NCI-H187 treated with DMSO at 0.1 percent for 48 hours (cell line): Measurements from ENCODE around the gene DAPK2.

Experiments
- DNase-seq: peaks from one replicate; lab custom pipeline; 2025; lab: John Stamatoyannopoulos, UW

DAPK2 gene

GRCh38 chr15:64023220-64023619 lies 23.1 kb downstream of the DAPK2 start:
- no peak for DNase-seq

- DNase-seq, result no peak
These were observed 23.7 kb downstream of the DAPK2 start for GRCh38 chr15:64022571-64022970.

DNA sequence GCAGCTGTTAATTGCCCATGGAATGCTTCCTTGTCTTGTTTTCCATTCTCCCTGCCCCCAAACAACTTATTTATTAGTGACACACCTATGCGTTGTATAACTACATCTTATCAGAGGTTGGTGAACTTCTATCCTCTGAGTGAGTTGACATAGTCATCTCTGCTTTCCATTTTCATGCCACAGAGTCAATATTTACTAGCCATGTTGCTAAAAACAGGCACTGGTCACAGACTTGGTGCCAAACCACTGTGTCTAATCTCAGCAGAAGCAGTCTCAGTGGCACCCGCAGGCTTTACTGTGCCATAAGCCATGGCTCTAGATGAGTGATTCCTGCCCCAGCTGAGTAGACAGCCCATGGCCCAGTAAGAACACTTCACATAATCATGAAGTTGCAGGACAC lies 26.5 kb downstream of the DAPK2 start:
- no peak for DNase-seq

- no peak for DNase-seq
These were observed 28.6 kb downstream of the DAPK2 start for GRCh38 chr15:64017591-64018163.

GRCh38 chr15:64017082-64017588 lies 29.1 kb downstream of the DAPK2 start:
- no peak for DNase-seq

- no peak for DNase-seq
These were observed 30.0 kb downstream of the DAPK2 start for GRCh38 chr15:64016257-64016656.

DNA sequence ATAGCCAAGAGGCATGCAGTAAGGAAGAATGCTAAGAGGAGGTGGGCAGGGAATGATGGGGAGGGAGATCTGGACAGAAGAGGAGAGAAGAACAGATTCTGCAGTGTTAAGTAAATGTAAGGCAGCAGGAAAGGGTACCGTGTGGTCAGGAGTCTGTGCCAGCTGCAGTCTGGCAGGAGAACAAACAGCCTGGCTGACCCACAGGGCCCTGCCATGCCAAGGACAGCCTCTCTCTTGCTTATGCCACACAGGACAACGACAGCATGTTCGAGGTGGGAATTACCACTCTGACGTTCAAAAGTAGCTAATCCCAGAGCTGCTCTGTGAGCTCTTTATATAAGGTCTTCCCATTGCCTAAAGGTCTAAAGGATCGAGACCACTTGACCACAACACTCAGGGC lies 31.3 kb downstream of the DAPK2 start:
- DNase-seq, result no peak

DNA sequence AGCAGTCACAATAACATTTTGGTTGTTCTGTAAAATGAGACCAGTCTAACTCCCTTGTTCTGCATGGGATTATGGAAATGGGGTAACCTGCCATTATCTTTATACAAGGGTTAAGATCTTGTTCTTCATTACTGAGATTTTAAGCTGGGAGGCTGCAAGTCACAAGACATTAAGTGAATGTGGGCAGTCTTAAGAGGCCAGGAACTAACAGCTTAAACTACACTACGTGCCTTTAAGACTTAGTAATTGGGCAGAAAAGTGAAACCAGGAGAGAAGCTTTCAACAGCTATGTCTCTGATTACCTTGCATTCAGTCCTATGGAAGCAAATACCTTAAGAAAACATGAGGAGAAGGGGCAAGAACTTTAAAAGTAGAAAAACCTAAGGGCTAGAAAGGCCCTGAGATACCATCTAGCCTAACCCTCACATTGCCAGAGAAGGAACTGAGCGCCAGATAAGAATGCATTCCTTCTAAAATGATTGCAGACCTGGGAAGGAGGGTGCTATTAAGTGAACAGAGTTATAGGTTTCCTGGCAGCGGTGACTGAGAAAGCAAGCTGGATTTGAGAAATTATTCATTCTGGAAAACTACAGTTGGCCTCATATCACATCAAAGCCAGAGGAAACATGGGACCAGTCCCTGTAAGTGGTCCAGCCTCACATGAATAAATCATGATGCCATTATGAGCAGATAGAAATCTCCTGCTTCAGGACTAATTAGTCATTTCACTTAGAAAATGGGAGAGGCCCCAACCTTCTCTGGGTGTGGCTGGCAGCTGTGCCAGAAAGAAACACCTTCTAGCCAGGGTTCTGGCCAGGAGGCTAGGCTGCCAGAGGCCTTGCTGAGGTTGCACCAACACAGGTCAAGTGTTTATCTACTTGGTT lies 32.9 kb downstream of the DAPK2 start:
- DNase-seq, result no peak

GRCh38 chr15:64011736-64012135 lies 34.5 kb downstream of the DAPK2 start:
- no peak for DNase-seq

- no peak for DNase-seq
These were observed 35.6 kb downstream of the DAPK2 start for GRCh38 chr15:64010719-64011118.

- no peak for DNase-seq
These were observed 36.5 kb downstream of the DAPK2 start for GRCh38 chr15:64009798-64010261.

GRCh38 chr15:64009241-64009640 lies 37.0 kb downstream of the DAPK2 start:
- no peak for DNase-seq

DNA sequence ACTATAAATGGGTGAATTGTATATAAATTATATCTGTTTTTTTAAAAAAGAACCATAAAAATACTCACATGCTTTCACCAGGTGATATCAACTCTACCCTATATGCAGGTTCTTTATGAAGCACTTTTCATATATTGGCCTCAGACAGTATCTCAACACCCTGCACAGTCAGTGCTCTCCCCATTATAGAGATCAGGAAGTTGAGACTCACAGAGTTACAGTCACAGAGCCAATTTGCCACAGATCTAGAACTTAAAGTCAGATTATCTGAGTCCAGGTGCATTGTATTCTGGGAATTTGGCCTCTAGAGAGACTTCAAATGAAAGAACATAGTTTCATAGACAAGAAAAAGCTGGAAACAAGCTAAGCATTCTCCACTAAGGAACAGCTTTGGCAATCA lies 38.1 kb downstream of the DAPK2 start:
- no peak for DNase-seq

GRCh38 chr15:64006642-64007041 lies 39.6 kb downstream of the DAPK2 start:
- no peak for DNase-seq

- DNase-seq, result no peak
These were observed 41.7 kb downstream of the DAPK2 start for GRCh38 chr15:64004587-64004986.

- no peak for DNase-seq
These were observed 42.2 kb downstream of the DAPK2 start for GRCh38 chr15:64004056-64004455.

DNA sequence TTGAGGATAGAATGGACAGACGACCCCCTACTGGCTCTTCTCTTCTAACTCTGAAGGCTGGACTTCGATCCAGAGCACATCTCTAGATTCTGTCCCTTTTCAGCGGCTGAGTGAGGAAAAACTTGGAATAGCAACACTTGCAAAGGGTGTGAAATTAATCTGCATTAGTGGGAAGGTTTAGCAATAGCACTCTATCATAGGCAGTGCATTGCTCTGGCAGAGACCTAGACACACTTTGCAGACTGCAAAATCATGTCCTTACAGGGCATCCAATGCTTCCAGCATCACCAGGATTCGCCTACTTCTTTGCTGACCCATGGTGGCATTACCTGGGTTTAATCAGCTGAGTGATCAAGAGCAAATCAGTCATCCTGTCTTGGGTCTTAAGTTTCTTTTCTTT lies 43.1 kb downstream of the DAPK2 start:
- no peak for DNase-seq

DNA sequence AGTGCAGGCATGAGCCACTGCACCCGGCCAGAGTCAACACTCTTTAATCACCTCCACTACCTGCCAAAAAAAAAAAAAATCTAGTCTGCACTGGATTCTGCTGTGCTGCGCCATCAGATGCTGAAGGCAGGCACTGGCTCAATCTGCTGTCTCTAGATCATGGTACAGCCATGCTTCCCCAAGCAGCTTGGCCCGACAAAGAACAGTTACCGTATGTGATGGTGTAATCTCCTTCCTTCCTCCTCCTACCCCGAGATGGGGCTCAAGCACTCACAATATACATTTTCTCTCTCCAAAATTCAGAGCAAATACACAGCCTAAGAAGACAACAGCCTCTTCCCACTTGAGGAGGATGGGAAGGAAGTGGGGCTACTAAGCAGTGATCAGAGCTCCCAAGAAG lies 45.1 kb downstream of the DAPK2 start:
- no peak for DNase-seq

- no peak for DNase-seq
These were observed 45.9 kb downstream of the DAPK2 start for GRCh38 chr15:64000183-64000951.

- DNase-seq, result no peak
These were observed 47.1 kb downstream of the DAPK2 start for GRCh38 chr15:63999177-63999576.

DNA sequence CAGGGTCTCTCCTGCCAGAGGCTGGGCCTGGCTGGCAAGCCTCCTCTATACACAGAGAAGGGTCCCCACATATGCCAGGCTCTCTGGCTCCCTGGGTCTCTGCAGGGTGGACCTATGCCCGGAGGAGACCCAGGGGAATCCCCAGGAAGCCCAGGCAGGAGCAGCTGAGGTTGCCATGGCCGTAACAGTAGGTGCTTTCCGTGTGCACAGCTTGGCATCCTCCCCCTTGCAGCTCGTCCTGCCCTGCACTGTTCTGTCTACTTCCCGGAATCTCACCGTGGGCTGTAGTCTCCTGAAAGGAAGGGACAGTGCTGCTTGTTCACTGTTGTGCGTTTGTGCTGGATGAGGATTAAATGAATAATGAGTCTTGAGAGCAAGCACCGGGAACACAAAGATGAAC lies 47.8 kb downstream of the DAPK2 start:
- DNase-seq, result no peak

DNA sequence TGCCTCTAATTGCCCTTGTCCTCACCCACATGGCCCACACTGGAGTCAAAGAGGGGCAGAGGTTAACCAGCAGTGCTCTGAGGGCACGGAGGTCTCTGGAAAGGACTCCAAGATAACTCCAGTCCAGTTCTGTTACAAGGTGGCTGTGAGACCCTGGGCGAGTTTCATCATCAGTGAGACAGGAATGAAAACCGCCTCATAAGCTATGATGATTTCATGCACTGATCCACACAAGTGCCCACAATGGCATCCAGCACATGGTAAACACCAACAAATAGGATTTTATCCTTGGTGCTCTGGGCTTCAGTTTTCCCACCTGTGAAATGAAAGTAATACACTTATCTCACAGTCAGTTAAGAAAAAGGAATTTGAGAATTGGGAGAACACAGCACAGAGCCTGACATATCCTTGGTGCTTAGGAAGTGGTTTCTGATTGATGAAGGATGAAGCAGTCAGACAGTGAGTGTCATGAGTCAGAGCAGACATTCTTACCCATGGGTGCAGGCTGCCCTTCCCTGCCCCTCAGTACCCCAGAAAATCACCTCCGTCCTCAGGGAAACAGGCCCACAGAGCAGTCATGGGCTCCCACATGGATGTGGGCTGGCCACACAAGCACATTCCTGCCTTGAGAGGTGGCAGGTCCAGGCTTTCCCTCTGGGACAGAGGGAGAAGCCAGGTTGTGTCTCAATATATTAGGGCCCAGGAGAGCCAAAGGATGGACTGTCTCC lies 48.4 kb downstream of the DAPK2 start:
- DNase-seq, result no peak
